B cell (primary cell): Measurements from ENCODE around the gene TAL1. TPM values are rescaled to one million over a fixed set of nuclear protein-coding genes. Genes with fewer than 3 reads are reported as not detected.
"Not testable (repeated sequence)": the region's sequence is repeated elsewhere in the genome, so short reads cannot be mapped to it uniquely, and the experiment has no call there.

Source experiments
- ATAC-seq: fragments of 200-7000 bp; cut with Tn5 transposase; one replicate; pipeline ENCODE4 v1.10.0; 2021; ENCODE audit warnings: low read depth, mild to moderate bottlenecking, moderate number of reproducible peaks, moderate library complexity
- CTCF ChIA-PET: fragments of 350-600 bp; sonication (Branson Sonifier 250); formaldehyde crosslinking; loops from one replicate; lab custom pipeline; 2021; ENCODE audit warnings: antibody characterized with exemption, inconsistent platforms; lab: Charles Lee
- POLR2A ChIA-PET: fragments of 350-600 bp; sonication (Branson Sonifier 250); formaldehyde crosslinking; loops from one replicate; lab custom pipeline; 2021; ENCODE audit warnings: antibody characterized with exemption; lab: Charles Lee
- DNase-seq: peaks from one replicate; pipeline ENCODE4 v3.0.0; 2013
- H2AFZ ChIP-seq: 2 replicates; pipeline ENCODE4 v1.6.1; 2012; ENCODE audit warnings: mild to moderate bottlenecking, low read depth, low read length; ENCODE audit not compliant: insufficient read depth, poor library complexity, severe bottlenecking
- H3K27ac ChIP-seq, 2 donors: 1 replicate in 1 of 2; 2 replicates in 1 of 2; pipeline ENCODE4 v1.5.1; 2012 to 2013; ENCODE audit warnings: low read length in 2 of 2, mild to moderate bottlenecking in 2 of 2, moderate library complexity in 1 of 2
- H3K27me3 ChIP-seq, 4 experiments: fragments of 200-600 bp in 1 of 4; sonication (generic) in 1 of 4; replicated peaks in 1 of 4; 1 replicate in 2 of 4; 2 replicates in 2 of 4; pipeline versions ENCODE4 v1.6.1 to v1.7.0; 2013 to 2016; ENCODE audit warnings: low read length in 3 of 4, mild to moderate bottlenecking in 2 of 4, mixed read lengths in 1 of 4, moderate library complexity in 1 of 4; ENCODE audit not compliant: insufficient read depth in 4 of 4, control insufficient read depth in 3 of 4; ENCODE audit errors: control extremely low read depth in 1 of 4
- H3K36me3 ChIP-seq, 2 experiments: replicated peaks in 1 of 2; 1 replicate in 1 of 2; 2 replicates in 1 of 2; pipeline versions ENCODE4 v1.6.1 to v1.7.1; 2013; ENCODE audit warnings: low read length in 1 of 2; ENCODE audit not compliant: insufficient read depth in 2 of 2, control insufficient read depth in 1 of 2; ENCODE audit errors: control extremely low read depth in 1 of 2, extremely low read depth in 1 of 2
- H3K4me1 ChIP-seq, 2 donors: fragments of 200-600 bp in 1 of 2; sonication (generic) in 1 of 2; 1 replicate in 1 of 2; 2 replicates in 1 of 2; pipeline versions ENCODE4 v1.5.1 to v1.6.1; 2013 to 2017; ENCODE audit warnings: low read length in 2 of 2; ENCODE audit not compliant: control insufficient read depth in 2 of 2, insufficient read depth in 2 of 2
- H3K4me2 ChIP-seq: replicated peaks from 2 replicates; pipeline ENCODE3; 2012; ENCODE audit warnings: mild to moderate bottlenecking, low read depth, low read length; ENCODE audit not compliant: poor library complexity, severe bottlenecking
- H3K4me3 ChIP-seq, 5 experiments: fragments of 200-600 bp in 1 of 5; sonication (generic) in 1 of 5; 1 replicate in 3 of 5; 2 replicates in 2 of 5; pipeline versions ENCODE4 v1.5.1 to v1.7.0; 2011 to 2016; ENCODE audit warnings: low read length in 4 of 5, mild to moderate bottlenecking in 4 of 5, low read depth in 2 of 5, control low read depth in 1 of 5, moderate library complexity in 1 of 5; ENCODE audit not compliant: insufficient read depth in 1 of 5; ENCODE audit errors: control extremely low read depth in 1 of 5, extremely low read depth in 1 of 5
- H3K79me2 ChIP-seq: fragments of 200-600 bp; sonication (generic); one replicate; pipeline ENCODE4 v1.6.0; 2016; ENCODE audit warnings: low read length; ENCODE audit not compliant: control insufficient read depth, insufficient read depth
- H3K9ac ChIP-seq: fragments of 200-600 bp; sonication (generic); 2 replicates; pipeline ENCODE4 v1.6.1; 2017; ENCODE audit warnings: mild to moderate bottlenecking, low read length, moderate library complexity
- H3K9me3 ChIP-seq, 3 donors: one replicate each; pipeline versions ENCODE4 v1.6.1 to v1.7.1; 2013; ENCODE audit warnings: low read length in 2 of 3; ENCODE audit not compliant: control insufficient read depth in 2 of 3, insufficient read depth in 1 of 3; ENCODE audit errors: control extremely low read depth in 1 of 3
- H4K20me1 ChIP-seq: 2 replicates; pipeline ENCODE4 v1.6.0; 2012; ENCODE audit warnings: mild to moderate bottlenecking, low read length; ENCODE audit not compliant: insufficient read depth, control insufficient read depth, poor library complexity, severe bottlenecking
- H3K27ac Mint-ChIP-seq: one replicate; pipeline ENCODE4 v1.8.0; 2021; ENCODE audit warnings: mixed read lengths
- H3K27me3 Mint-ChIP-seq: one replicate; pipeline ENCODE4 v1.8.0; 2021; ENCODE audit warnings: mixed read lengths
- H3K4me1 Mint-ChIP-seq: one replicate; pipeline ENCODE4 v1.8.0; 2021; ENCODE audit warnings: mixed read lengths
- H3K4me3 Mint-ChIP-seq: one replicate; pipeline ENCODE4 v1.8.0; 2021; ENCODE audit warnings: mixed read lengths
- H3K9me3 Mint-ChIP-seq: one replicate; pipeline ENCODE4 v1.8.0; 2022; ENCODE audit warnings: mixed read lengths; ENCODE audit not compliant: insufficient read depth
- CTCF ChIP-seq: fragments of 200-600 bp; IDR thresholded peaks from one replicate; pipeline ENCODE4 v1.8.0; 2022; ENCODE audit warnings: antibody characterized with exemption, mild to moderate bottlenecking
- EZH2 ChIP-seq: IDR thresholded peaks from 2 replicates; pipeline ENCODE4 v1.6.1; 2012; ENCODE audit warnings: borderline replicate concordance, low read depth, mild to moderate bottlenecking, moderate library complexity, low read length; ENCODE audit not compliant: insufficient read depth, poor library complexity, severe bottlenecking
- WGBS: methylation state at CpG from one replicate; pipeline ENCODE4 v1.1.5; 2013; ENCODE audit warnings: missing lambda C conversion rate; ENCODE audit not compliant: insufficient coverage; 5-methylcytosine and 5-hydroxymethylcytosine counted together
- intact Hi-C: fragments of 100-400 bp; cut with micrococcal nuclease; formaldehyde crosslinking; loops from one replicate; pipeline ENCODE4 v1.10.0; 2022
- polyA plus RNA-seq: library from polyadenylated mRNA; depleted of rRNA; stranded (reverse); fragments of >200 nt; gene quantifications from 2 replicates; pipeline ENCODE4 v1.2.3, GENCODE V29; 2012
- total RNA-seq, 2 donors: library from RNA; stranded (reverse); fragments of 120-200 nt in 1 of 2; gene quantifications; 1 replicate in 1 of 2; 2 replicates in 1 of 2; pipeline versions ENCODE4 v1.2.3 to v1.2.4, GENCODE V29; 2013 to 2022

The TAL1 gene
- total and polyA plus RNA-seq, 2 donors (not counting 1 experiment from before 2014, with no cell fraction given): not detected

GRCh38 chr1:47276850-47277249 lies 44.8 kb upstream of the TAL1 start:
- Histone ChIP-seq H4K20me1 (no peaks in the 10 kb centered on the region), H3K27ac (no peak overlapping the region), H3K9me3 (no peaks in the 10 kb centered on the region), H3K79me2 (peaks cover 5% of the 10 kb centered on the region), H3K27me3 (no peaks in the 10 kb centered on the region), H2AFZ (no peak overlapping the region), H3K9ac (no peak overlapping the region), H3K36me3 (no peaks in the 10 kb centered on the region), H3K4me2 (no peak overlapping the region), H3K4me1 (no peaks in the 10 kb centered on the region), H3K4me3 (no peak overlapping the region)
- no peaks in the 10 kb centered on the region for H3K27me3 Mint-ChIP-seq
- no CpG with 5 or more reads among the region's 2 CpGs for WGBS
- ATAC-seq (no peak), DNase-seq (no peak)
- H3K27ac Mint-ChIP-seq: no peak overlapping the region
- CTCF ChIA-PET: interaction anchor here (1.3 kb wide), 1 partner anchor 14 kb away, joined by 5 read pairs; no protein-coding TSS in a partner anchor
- H3K4me3 Mint-ChIP-seq: no peak overlapping the region
- no peaks in the 10 kb centered on the region for H3K9me3 Mint-ChIP-seq
- POLR2A ChIA-PET: no interaction called here
- TF ChIP-seq EZH2 (no peak), CTCF (no peak)
- intact Hi-C loops: no loop called here
- H3K4me1 Mint-ChIP-seq: no peaks in the 10 kb centered on the region

GRCh38 chr1:47275811-47276210 lies 43.8 kb upstream of the TAL1 start:
- H3K4me1 ChIP-seq, CTCF ChIA-PET, H3K27ac Mint-ChIP-seq, DNase-seq, H3K9me3 Mint-ChIP-seq, H3K4me2 ChIP-seq, H3K36me3 ChIP-seq, POLR2A ChIA-PET, H2AFZ ChIP-seq, H3K4me1 Mint-ChIP-seq, H3K4me3 ChIP-seq, H3K79me2 ChIP-seq, H3K27ac ChIP-seq, H4K20me1 ChIP-seq, ATAC-seq, H3K4me3 Mint-ChIP-seq, H3K9me3 ChIP-seq, H3K9ac ChIP-seq, intact Hi-C loops, H3K27me3 Mint-ChIP-seq, H3K27me3 ChIP-seq: not testable (repeated sequence)
- WGBS: 95% methylated on average over 7 of the region's 7 CpGs

GRCh38 chr1:47265529-47265928 lies 33.5 kb upstream of the TAL1 start:
- CTCF ChIA-PET, H4K20me1 ChIP-seq, H3K4me3 ChIP-seq, H3K27ac ChIP-seq, H3K9ac ChIP-seq, H3K9me3 ChIP-seq, H3K4me2 ChIP-seq, H3K4me1 Mint-ChIP-seq, DNase-seq, H3K27ac Mint-ChIP-seq, H3K9me3 Mint-ChIP-seq, H3K79me2 ChIP-seq, H3K4me3 Mint-ChIP-seq, H3K36me3 ChIP-seq, POLR2A ChIA-PET, intact Hi-C loops, H3K27me3 Mint-ChIP-seq, H2AFZ ChIP-seq, H3K4me1 ChIP-seq, ATAC-seq, H3K27me3 ChIP-seq: not testable (repeated sequence)
- WGBS: 100% methylated on average over 1 of the region's 8 CpGs
